Small intestine (tissue), 16 donors: ENCODE results near the gene ALG9. TPM values are rescaled to one million over a fixed set of nuclear protein-coding genes. Genes with fewer than 3 reads are reported as not detected.
A peak's percentile ranks its signal among the peaks of the same experiment; 100 is the strongest.

Source experiments
- DNase-seq, 2 donors: peaks; one replicate each; pipeline versions ENCODE4 v3.0.0 to v3.0.0-alpha.2; 2013
- FAIRE-seq: peaks from 2 replicates; lab custom pipeline; 2012; peaks lifted over from hg19 to GRCh38; lab: Jason Lieb, UNC
- H3K27ac ChIP-seq, 3 donors: one replicate each; pipeline ENCODE4 v1.5.1; 2013; ENCODE audit warnings: low read length in 2 of 3, mild to moderate bottlenecking in 2 of 3, control low read depth in 1 of 3, inconsistent platforms in 1 of 3, low read depth in 1 of 3, moderate library complexity in 1 of 3
- H3K27me3 ChIP-seq, 3 donors: one replicate each; pipeline ENCODE4 v1.6.1; 2013; ENCODE audit warnings: low read length in 3 of 3, inconsistent platforms in 1 of 3; ENCODE audit not compliant: control insufficient read depth in 3 of 3, insufficient read depth in 3 of 3
- H3K36me3 ChIP-seq, 3 donors: one replicate each; pipeline ENCODE4 v1.6.1; 2013; ENCODE audit warnings: low read length in 3 of 3, inconsistent platforms in 1 of 3, low read depth in 1 of 3, mild to moderate bottlenecking in 1 of 3, moderate library complexity in 1 of 3; ENCODE audit not compliant: control insufficient read depth in 3 of 3, insufficient read depth in 2 of 3
- H3K4me1 ChIP-seq, 3 donors: one replicate each; pipeline ENCODE4 v1.6.1; 2013; ENCODE audit warnings: low read length in 2 of 3, inconsistent platforms in 1 of 3, low read depth in 1 of 3, mild to moderate bottlenecking in 1 of 3, moderate library complexity in 1 of 3; ENCODE audit not compliant: control insufficient read depth in 3 of 3, insufficient read depth in 2 of 3
- H3K4me3 ChIP-seq, 3 donors: one replicate each; pipeline ENCODE4 v1.5.1; 2013; ENCODE audit warnings: low read length in 3 of 3, control low read depth in 1 of 3, inconsistent platforms in 1 of 3, low read depth in 1 of 3, mild to moderate bottlenecking in 1 of 3, moderate library complexity in 1 of 3
- H3K9me3 ChIP-seq, 2 donors: one replicate each; pipeline ENCODE4 v1.6.1; 2013; ENCODE audit warnings: low read depth in 1 of 2, low read length in 1 of 2; ENCODE audit not compliant: control insufficient read depth in 2 of 2, insufficient read depth in 1 of 2
- WGBS, 3 donors: extraction: QIAGEN DNeasy Blood & Tissue Kit; methylation state at CpG; one replicate each; pipeline ENCODE4 v1.1.7; 2013; 5-methylcytosine and 5-hydroxymethylcytosine counted together
- long read RNA-seq, 10 donors: transcript quantifications; one replicate each; lab custom pipeline, GENCODE V29; 2026
- polyA plus RNA-seq, 4 donors: library from polyadenylated mRNA; stranded (reverse) in 3 of 4; unstranded in 1 of 4; fragments of 200-250 nt in 3 of 4; fragments of 120-200 nt in 1 of 4; gene quantifications; one replicate each; pipeline versions ENCODE4 v1.2.1 to v1.2.3, GENCODE V29; 2013
- donor health status: healthy with polysubstance abuse.
- donor health status: control.
- donor health status: control.
- donor health status: Bipolar disorder and iron deficiency.
- donor health status: healthy.

ALG9 gene, protein sequence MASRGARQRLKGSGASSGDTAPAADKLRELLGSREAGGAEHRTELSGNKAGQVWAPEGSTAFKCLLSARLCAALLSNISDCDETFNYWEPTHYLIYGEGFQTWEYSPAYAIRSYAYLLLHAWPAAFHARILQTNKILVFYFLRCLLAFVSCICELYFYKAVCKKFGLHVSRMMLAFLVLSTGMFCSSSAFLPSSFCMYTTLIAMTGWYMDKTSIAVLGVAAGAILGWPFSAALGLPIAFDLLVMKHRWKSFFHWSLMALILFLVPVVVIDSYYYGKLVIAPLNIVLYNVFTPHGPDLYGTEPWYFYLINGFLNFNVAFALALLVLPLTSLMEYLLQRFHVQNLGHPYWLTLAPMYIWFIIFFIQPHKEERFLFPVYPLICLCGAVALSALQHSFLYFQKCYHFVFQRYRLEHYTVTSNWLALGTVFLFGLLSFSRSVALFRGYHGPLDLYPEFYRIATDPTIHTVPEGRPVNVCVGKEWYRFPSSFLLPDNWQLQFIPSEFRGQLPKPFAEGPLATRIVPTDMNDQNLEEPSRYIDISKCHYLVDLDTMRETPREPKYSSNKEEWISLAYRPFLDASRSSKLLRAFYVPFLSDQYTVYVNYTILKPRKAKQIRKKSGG
- 10 to 100 TPM; 15.7 to 31.9 (median 17.3) TPM for polyA plus RNA-seq
- long read RNA-seq, donor 1, partial matches to known transcripts, result 0 of 6 reads
- long read RNA-seq, donor 1, other reads (novel, unspliced or antisense), result 0 of 6 reads
- long read RNA-seq, donor 2, result 0 reads
- long read RNA-seq, donor 3, partial matches to known transcripts, result 0 of 1 reads
- long read RNA-seq, donor 3, other reads (novel, unspliced or antisense), result 0 of 1 reads
- long read RNA-seq, donor 4, result 0 reads
- long read RNA-seq, donor 5, result 0 reads
- long read RNA-seq, donor 6, partial matches to known transcripts, result 0 of 4 reads
- long read RNA-seq, donor 6, other reads (novel, unspliced or antisense), result 0 of 4 reads
- long read RNA-seq, donor 7, result 0 reads
- long read RNA-seq, donor 8, result 0 reads
- long read RNA-seq, donor 9, partial matches to known transcripts, result 0 of 1 reads
- long read RNA-seq, donor 9, other reads (novel, unspliced or antisense), result 0 of 1 reads
- long read RNA-seq, donor 10, partial matches to known transcripts, result 0 of 4 reads
- long read RNA-seq, donor 10, other reads (novel, unspliced or antisense), result 0 of 4 reads

- Histone ChIP-seq H3K27ac (peak within 1 kb of the TSS; percentile 63 to 93 (median 87)), H3K9me3 (no peaks in the 10 kb centered on the region), H3K27me3 (no peaks in the 10 kb centered on the region), H3K36me3 (peaks cover 0 to 15% (median 2%) of the 10 kb centered on the region in 3 donors), H3K4me1 (peaks cover 0 to 7% (median 0%) of the 10 kb centered on the region in 3 donors), H3K4me3 (peak within 1 kb of the TSS; percentile 64 to 92 (median 84))
- WGBS, 3 donors, result 0% methylated on average over 28 to 51 of the region's 51 CpGs
- DNase-seq (peak; percentile 76 to 96), FAIRE-seq (no peak)
These were observed at the start of gene ALG9 for GRCh38 chr11:111870886-111871692. Gene ALG9, minus strand, starts transcription at chr11:111871581. Its CDS starts 99 bp downstream, at chr11:111871482.

DNA sequence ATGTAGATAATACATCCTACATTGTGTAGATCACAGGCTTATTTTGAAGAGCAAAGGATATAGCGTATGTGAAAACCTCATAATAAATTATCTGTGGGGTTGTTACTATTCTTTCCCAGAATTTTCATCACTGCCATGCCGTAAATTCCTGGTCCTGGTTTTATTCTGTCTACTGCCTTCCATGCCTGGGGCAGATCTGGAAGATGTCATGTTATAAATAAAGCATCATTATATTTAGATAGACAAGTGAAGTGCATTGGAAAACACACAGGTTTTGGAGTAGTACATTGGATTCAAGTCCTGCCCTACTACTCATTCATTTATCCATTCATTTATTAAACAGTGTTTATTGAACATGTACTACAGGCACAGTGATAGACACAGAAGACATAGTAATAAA lies 49.5 kb upstream of the ALG9 start:
- no peak for DNase-seq
- Histone ChIP-seq H3K4me3 (no peak overlapping the region), H3K27me3 (no peaks in the 10 kb centered on the region), H3K9me3 (no peaks in the 10 kb centered on the region), H3K36me3 (peaks cover 0 to 5% (median 0%) of the 10 kb centered on the region in 3 donors), H3K4me1 (peaks cover 0 to 19% (median 2%) of the 10 kb centered on the region in 3 donors), H3K27ac (no peak overlapping the region)
- 76 to 91% (median 90%) methylated on average over 2 of the region's 2 CpGs for WGBS, 3 donors
- no peak for FAIRE-seq

DNA sequence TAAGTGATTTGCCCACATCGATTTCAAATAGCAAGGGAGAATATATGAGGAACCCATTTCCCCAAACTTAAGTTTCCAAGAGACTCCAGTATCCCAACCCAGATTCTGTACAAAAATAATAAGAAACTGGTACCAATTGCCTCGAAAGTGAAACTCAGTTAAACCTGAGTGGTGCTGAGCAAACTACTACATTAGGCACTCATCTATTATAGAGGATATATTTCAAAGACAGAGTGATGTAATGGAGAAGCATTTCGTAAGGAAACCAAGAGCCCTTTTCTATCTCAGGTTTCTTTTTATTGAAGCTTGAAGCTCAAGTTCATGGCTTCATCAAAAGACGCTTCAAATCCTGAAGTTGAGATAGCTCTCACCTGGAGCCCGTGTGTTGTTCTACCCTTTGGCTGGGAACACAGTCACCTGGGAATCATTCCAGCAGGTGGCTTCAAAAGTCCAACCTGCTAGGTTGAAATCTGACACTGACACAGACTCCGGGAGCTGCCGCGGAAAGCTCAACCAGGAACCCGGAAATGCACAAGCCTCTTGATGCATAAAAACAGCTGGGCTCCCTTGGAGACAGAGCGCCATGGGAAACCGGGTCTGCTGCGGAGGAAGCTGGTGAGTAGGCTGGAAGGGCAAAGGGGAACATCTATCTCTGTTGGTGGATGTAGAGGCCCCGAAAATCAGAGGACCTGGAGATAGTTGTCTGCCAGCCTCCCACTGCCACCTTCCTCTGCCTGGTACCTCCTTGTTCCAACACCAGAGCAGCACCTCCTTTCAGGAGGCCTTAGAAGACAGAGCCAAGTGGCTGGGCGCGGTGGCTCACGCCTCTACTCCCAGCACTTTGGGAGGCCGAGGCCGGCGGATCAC lies 47.2 kb upstream of the ALG9 start, which contains the start of gene C11orf52:
TSS of gene C11orf52 (plus strand) at position 524 of the 867 bp plus-strand sequence. CDS start at position 584, 60 bp downstream.
- no peaks in the 10 kb centered on the region for H3K27me3 ChIP-seq
- FAIRE-seq (no peak), DNase-seq (peak; percentile 94 to 96)
- no peaks in the 10 kb centered on the region for H3K36me3 ChIP-seq
- H3K4me1 ChIP-seq, result peaks cover 0 to 18% (median 0%) of the 10 kb centered on the region in 3 donors
- peak within 1 kb of the TSS; percentile 89 to 91 (median 91) for H3K27ac ChIP-seq
- H3K4me3 ChIP-seq, result peak within 1 kb of the TSS in 2 of 3 donors; percentile 35 to 49
- WGBS, 3 donors, result 12 to 43% (median 35%) methylated on average over 19 of the region's 19 CpGs
- H3K9me3 ChIP-seq, result no peaks in the 10 kb centered on the region

GRCh38 chr11:111917788-111918187 lies 46.4 kb upstream of the ALG9 start:
- FAIRE-seq (no peak), DNase-seq (peak in 1 of 2 donors; percentile 21)
- H3K36me3 ChIP-seq, result no peaks in the 10 kb centered on the region
- no peaks in the 10 kb centered on the region for H3K9me3 ChIP-seq
- no peak overlapping the region for H3K4me3 ChIP-seq
- H3K27me3 ChIP-seq, result peaks cover 0 to 7% (median 0%) of the 10 kb centered on the region in 3 donors
- WGBS, 3 donors, result 66 to 83% (median 78%) methylated on average over 3 of the region's 3 CpGs
- H3K27ac ChIP-seq, result peak overlapping the region in 1 of 3 donors; percentile 91
- H3K4me1 ChIP-seq, result peaks cover 0 to 18% (median 0%) of the 10 kb centered on the region in 3 donors

DNA sequence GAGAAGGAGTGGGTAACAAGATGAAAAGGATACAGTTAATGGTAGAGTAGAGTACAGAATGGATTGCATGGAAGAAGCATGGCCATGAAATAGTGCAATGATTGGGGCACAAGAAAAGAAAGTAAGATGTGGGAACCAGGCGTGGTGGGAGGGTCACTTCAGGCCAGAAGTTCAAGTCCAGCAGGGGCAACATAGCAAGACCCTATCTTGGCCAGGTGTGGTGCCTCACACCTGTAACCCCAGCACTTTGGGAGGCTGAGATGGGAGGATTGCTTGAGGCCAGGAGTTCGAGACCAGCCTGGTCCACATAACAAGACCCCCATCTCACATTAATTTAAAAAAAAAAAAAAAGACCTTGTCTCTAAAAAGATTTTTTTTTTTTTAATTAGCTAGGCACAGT lies 45.9 kb upstream of the ALG9 start:
- H3K36me3 ChIP-seq, result no peaks in the 10 kb centered on the region
- H3K4me1 ChIP-seq, result peaks cover 0 to 19% (median 2%) of the 10 kb centered on the region in 3 donors
- FAIRE-seq (no peak), DNase-seq (no peak)
- WGBS, 3 donors, result 70 to 90% (median 88%) methylated on average over 2 of the region's 2 CpGs
- peaks cover 0 to 8% (median 0%) of the 10 kb centered on the region in 3 donors for H3K27me3 ChIP-seq
- no peaks in the 10 kb centered on the region for H3K9me3 ChIP-seq
- H3K27ac ChIP-seq, result peak overlapping the region in 1 of 3 donors; percentile 91
- H3K4me3 ChIP-seq, result no peak overlapping the region

DNA sequence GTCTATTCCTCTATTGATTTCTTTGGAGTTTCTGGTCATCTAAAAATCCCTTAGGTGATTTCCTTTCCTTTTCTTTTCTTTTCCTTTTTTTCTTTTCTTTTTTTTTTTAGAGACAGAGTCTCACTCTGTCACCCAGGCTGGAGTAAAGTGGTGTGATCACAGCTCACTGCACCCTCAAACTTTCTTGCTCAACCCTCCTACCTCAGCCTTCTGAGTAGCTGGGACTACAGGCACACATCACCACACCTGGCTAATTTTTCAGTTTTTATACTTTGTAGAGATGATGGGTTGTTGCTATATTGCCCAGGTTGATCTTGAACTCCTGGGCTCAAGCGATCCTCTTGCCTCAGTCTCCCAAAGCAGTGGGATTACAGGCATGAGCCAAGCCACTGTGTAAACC lies 45.4 kb upstream of the ALG9 start:
- Histone ChIP-seq H3K9me3 (no peaks in the 10 kb centered on the region), H3K4me1 (peaks cover 0 to 25% (median 2%) of the 10 kb centered on the region in 3 donors), H3K36me3 (no peaks in the 10 kb centered on the region), H3K4me3 (no peak overlapping the region), H3K27me3 (peaks cover 0 to 13% (median 0%) of the 10 kb centered on the region in 3 donors), H3K27ac (no peak overlapping the region)
- DNase-seq (no peak), FAIRE-seq (no peak)
- 93 to 97% (median 97%) methylated on average over 1 of the region's 1 CpG for WGBS, 3 donors

GRCh38 chr11:111913997-111914396 lies 42.6 kb upstream of the ALG9 start:
- DNase-seq (peak in 1 of 2 donors; percentile 36), FAIRE-seq (no peak)
- WGBS, 3 donors, result 19 to 33% (median 26%) methylated on average over 4 of the region's 4 CpGs
- Histone ChIP-seq H3K4me3 (no peak overlapping the region), H3K9me3 (no peaks in the 10 kb centered on the region), H3K36me3 (no peaks in the 10 kb centered on the region), H3K27ac (peak overlapping the region in 2 of 3 donors; percentile 42 to 76), H3K4me1 (peaks cover 0 to 30% (median 2%) of the 10 kb centered on the region in 3 donors), H3K27me3 (peaks cover 0 to 16% (median 0%) of the 10 kb centered on the region in 3 donors)
